Right atrium auricular region (tissue), 2 donors: Measurements from ENCODE around the gene DDA1. TPM values are rescaled to one million over a fixed set of nuclear protein-coding genes. Genes with fewer than 3 reads are reported as not detected.
A peak's percentile ranks its signal among the peaks of the same experiment; 100 is the strongest.

ENCODE experiments used
- DNase-seq: peaks from one replicate; pipeline ENCODE4 v3.0.0-alpha.2; 2019; ENCODE audit warnings: low spot score
- H3K27ac ChIP-seq, 2 donors: fragments of 200-600 bp; sonication (generic); 1 replicate in 1 of 2; 2 replicates in 1 of 2; pipeline ENCODE4 v1.5.1; 2016 to 2019
- H3K27me3 ChIP-seq, 2 donors: fragments of 200-600 bp; sonication (generic); one replicate each; pipeline versions ENCODE4 v1.5.1 to v1.6.0; 2017 to 2019
- H3K36me3 ChIP-seq: fragments of 200-600 bp; sonication (generic); one replicate; pipeline ENCODE4 v1.5.1; 2016
- H3K4me1 ChIP-seq, 2 donors: fragments of 200-600 bp; sonication (generic); one replicate each; pipeline versions ENCODE4 v1.5.1 to v1.6.0; 2017 to 2019
- H3K4me3 ChIP-seq, 2 donors: fragments of 200-600 bp; sonication (generic); 1 replicate in 1 of 2; 2 replicates in 1 of 2; pipeline ENCODE4 v1.5.1; 2017 to 2019; ENCODE audit warnings: mild to moderate bottlenecking in 1 of 2, moderate library complexity in 1 of 2
- H3K9me3 ChIP-seq, 2 donors: fragments of 200-600 bp; sonication (generic); one replicate each; pipeline ENCODE4 v1.5.1; 2019
- total RNA-seq, 2 donors: library from RNA; depleted of rRNA; stranded (reverse); fragments of >200 nt; gene quantifications; one replicate each; pipeline ENCODE4 v1.1.0, GENCODE V29; 2016
- TF ChIP-seq, protein P1 (sequence below), 2 donors: fragments of 200-600 bp; sonication (generic); IDR thresholded peaks; one replicate each; pipeline ENCODE4 v1.5.1; 2019; ENCODE audit warnings: antibody characterized with exemption in 2 of 2

DDA1 gene
- total RNA-seq, 2 donors from 2014 or later = 22.2 to 40.1 TPM

DNA sequence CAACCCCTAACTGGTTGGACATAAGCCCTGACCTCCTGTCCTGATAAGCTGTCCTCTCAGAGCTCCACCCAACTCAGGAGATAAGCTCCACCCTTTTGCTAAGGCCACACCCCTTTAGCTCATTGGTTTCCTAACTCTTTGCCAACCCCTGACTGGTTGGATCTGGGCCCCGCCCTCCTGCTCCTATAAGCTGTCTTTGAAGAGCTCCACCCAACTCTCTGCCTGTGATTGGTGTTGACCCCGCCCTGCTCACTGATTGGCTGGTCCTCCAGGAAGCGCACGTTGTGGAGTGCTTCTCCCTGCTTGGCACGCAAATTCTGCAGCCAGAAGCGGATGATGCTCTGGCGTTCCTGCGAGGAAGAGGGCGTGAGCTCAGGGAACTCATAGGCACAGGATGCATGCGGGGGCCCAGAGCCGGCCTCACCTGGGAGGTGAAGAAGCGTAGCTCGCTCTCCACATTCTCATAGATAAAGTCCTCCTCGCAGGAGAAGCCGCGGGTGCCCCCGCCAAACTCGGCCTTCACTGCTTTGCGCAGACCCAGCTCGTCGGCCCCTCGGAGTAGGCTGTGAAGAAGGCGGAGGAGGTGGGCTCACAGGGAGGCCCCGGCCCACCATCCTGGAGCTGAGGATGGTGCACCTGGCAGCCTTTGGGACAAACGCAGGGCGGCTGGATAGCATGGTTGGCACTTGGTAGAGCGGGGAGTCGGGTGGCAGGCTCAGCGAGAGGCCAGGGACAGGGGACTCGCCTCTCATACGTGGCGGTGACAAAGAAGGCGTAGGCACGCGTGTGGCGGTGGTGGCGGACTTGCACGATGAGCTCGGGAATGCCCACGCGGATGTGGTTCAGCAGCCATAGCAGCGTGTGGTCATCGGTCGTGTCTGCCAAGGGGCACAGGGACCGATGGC lies 23.6 kb downstream of the DDA1 start:
- Histone ChIP-seq H3K27me3 (no peaks in the 10 kb centered on the region), H3K36me3 (no peaks in the 10 kb centered on the region), H3K9me3 (no peaks in the 10 kb centered on the region), H3K27ac (no peak overlapping the region), H3K4me3 (no peak overlapping the region), H3K4me1 (peaks cover 0 to 45% of the 10 kb centered on the region in 2 donors)
- TF ChIP-seq, protein P1, sequence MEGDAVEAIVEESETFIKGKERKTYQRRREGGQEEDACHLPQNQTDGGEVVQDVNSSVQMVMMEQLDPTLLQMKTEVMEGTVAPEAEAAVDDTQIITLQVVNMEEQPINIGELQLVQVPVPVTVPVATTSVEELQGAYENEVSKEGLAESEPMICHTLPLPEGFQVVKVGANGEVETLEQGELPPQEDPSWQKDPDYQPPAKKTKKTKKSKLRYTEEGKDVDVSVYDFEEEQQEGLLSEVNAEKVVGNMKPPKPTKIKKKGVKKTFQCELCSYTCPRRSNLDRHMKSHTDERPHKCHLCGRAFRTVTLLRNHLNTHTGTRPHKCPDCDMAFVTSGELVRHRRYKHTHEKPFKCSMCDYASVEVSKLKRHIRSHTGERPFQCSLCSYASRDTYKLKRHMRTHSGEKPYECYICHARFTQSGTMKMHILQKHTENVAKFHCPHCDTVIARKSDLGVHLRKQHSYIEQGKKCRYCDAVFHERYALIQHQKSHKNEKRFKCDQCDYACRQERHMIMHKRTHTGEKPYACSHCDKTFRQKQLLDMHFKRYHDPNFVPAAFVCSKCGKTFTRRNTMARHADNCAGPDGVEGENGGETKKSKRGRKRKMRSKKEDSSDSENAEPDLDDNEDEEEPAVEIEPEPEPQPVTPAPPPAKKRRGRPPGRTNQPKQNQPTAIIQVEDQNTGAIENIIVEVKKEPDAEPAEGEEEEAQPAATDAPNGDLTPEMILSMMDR (IDR thresholded peaks at IDR 0.05) = no peak
- no peak for DNase-seq

DNA sequence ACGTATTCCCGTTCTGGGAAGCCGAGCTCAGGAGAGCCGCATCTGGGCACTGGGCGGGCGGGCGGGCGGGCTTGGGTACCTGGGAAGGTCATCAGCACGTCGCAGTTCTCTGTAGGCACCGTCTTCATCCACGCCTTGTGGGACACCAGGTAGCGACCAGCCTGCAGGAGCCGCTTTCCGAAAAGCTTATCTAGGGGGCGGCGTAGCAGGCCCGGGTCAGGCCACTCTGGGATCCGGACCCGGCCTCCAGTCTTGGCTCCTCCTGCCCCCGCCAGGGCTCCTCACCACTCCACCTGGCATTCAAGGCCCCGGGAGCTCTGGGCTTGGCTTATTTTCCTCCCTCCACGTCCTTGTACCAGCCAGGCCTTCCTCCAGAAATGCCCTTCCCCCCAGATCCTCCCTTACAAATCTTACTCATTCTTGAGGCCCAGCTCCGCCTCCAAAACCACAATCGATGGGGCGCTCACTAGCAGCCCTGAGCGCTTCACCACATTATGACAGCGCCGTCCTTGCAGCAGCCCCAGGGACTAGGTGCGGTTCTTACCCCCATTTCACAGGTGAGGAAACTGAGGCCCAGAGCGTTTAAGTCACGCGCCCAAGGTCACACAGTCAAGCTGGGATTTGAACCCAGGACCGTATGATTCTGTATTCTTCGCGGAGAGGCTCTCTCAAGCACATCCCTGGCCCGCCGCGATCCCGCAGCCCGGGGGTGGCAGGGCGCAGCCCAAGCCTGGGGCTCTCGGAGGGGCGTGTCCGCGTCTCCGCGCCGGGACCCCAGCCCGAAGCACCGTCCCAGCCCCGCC lies 24.4 kb downstream of the DDA1 start:
- DNase-seq = no peak
- H3K27ac ChIP-seq = peak overlapping the region; percentile 56 to 64
- TF ChIP-seq, protein P1 (IDR thresholded peaks at IDR 0.05) = no peak
- H3K4me3 ChIP-seq = peak overlapping the region; percentile 67 to 71
- peaks cover 0 to 45% of the 10 kb centered on the region in 2 donors for H3K4me1 ChIP-seq
- H3K9me3 ChIP-seq = no peaks in the 10 kb centered on the region
- no peaks in the 10 kb centered on the region for H3K36me3 ChIP-seq
- no peaks in the 10 kb centered on the region for H3K27me3 ChIP-seq

DNA sequence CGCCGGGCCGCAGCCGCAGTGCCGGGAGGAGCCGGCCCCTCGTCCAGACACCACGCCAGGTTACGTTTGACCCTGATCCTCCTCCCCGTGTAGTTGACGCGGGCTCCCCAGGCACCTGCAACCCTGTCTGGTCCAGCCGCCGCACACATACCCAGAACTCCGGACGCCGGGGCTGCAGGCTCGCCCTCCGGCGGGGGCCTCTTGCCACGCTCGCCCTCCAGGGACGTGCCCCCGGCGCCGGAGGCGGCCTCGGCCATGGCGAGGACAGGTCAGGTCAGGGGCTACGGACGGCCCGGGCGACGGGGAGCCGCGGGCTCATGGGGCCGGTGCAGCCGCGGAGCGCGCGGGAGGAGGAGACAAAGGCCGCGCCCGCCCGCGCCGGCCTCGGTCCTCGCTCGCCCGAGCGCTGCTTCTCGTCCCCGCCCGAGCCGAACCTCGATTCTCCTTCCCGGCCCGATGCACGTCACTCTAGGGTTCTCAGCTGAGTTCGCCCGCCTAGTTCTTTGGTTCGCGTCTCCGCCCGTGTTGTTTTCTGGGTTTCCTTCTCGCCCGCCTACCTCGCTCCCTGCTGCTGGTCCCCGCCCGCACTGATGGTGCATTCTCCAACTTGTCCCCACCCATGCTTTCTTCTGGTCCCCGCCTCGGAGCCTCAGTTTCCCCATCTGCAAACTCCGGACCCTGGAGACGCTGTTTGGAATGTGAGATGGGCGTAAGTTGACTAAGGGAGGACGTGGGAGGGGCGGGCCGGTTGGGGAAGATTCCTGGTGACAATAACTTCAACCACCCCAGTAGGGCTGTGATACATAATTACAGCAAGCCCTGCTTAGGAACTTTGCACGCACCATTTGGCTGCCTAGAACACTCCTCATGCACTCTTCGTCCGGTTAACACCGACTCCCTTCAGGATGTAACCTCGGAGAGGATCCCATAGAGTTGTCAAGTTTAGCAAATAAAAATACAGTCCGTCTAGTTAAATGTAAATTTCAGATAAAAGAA lies 25.3 kb downstream of the DDA1 start, which contains the start of gene ANO8:
Gene ANO8 (minus strand): TSS at position 442 of the 996 bp plus-strand sequence. CDS start 185 bp downstream, at position 257.
- peaks cover 0 to 41% of the 10 kb centered on the region in 2 donors for H3K4me1 ChIP-seq
- peak within 1 kb of the TSS; percentile 56 to 64 for H3K27ac ChIP-seq
- TF ChIP-seq, protein P1 (IDR thresholded peaks at IDR 0.05) = no peak
- H3K4me3 ChIP-seq = peak within 1 kb of the TSS; percentile 67 to 71
- H3K36me3 ChIP-seq = no peaks in the 10 kb centered on the region
- no peaks in the 10 kb centered on the region for H3K9me3 ChIP-seq
- peak; percentile 93 for DNase-seq
- no peaks in the 10 kb centered on the region for H3K27me3 ChIP-seq

DNA sequence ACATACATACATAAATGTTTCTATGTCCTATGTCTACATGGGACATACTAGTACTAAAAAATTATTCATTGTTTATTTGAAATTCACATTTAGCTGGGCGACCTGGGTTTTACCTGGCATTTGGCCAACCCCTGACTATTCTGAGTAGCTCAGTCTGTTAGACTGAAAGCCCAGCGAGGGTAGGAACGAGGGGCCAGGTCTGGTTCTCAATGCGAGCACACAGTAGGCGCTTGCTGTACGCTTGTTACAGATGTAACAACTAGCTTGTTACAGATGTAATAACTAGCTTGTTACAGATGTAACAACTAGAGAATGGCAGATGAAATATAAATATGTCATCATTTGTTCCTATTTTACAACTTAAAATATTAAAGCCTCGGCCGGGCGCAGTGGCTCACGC lies 26.2 kb downstream of the DDA1 start:
- H3K4me3 ChIP-seq = no peak overlapping the region
- no peaks in the 10 kb centered on the region for H3K9me3 ChIP-seq
- H3K36me3 ChIP-seq = no peaks in the 10 kb centered on the region
- no peak for DNase-seq
- no peaks in the 10 kb centered on the region for H3K27me3 ChIP-seq
- H3K27ac ChIP-seq = no peak overlapping the region
- TF ChIP-seq, protein P1 (IDR thresholded peaks at IDR 0.05) = no peak
- peaks cover 0 to 41% of the 10 kb centered on the region in 2 donors for H3K4me1 ChIP-seq
